Tibial nerve (tissue), 3 donors: ENCODE measurements around the gene FN3KRP.

Experiments used
- CTCF ChIP-seq, 5 experiments: fragments of 200-600 bp in 3 of 5; fragments of 450-650 bp in 2 of 5; sonication (generic) in 3 of 5; IDR thresholded peaks; one replicate each; pipeline ENCODE4 v1.5.1; 2016 to 2019; ENCODE audit warnings: antibody characterized with exemption in 5 of 5, mild to moderate bottlenecking in 3 of 5, moderate library complexity in 2 of 5
- POLR2A ChIP-seq, 2 donors: fragments of 450-650 bp; IDR thresholded peaks; one replicate each; pipeline ENCODE4 v1.6.1; 2017; ENCODE audit warnings: antibody characterized with exemption in 2 of 2, mild to moderate bottlenecking in 2 of 2, moderate library complexity in 2 of 2

- no peak for TF ChIP-seq CTCF (IDR thresholded peaks at IDR 0.05)
- peak in 1 of 2 donors; percentile 70 for TF ChIP-seq POLR2A (IDR thresholded peaks at IDR 0.05)
These were observed 18.7 kb downstream of the FN3KRP start, which contains the start of gene FN3K for GRCh38 chr17:82734987-82735866.
